Measurements from ENCODE around the gene MYH6.

DNA sequence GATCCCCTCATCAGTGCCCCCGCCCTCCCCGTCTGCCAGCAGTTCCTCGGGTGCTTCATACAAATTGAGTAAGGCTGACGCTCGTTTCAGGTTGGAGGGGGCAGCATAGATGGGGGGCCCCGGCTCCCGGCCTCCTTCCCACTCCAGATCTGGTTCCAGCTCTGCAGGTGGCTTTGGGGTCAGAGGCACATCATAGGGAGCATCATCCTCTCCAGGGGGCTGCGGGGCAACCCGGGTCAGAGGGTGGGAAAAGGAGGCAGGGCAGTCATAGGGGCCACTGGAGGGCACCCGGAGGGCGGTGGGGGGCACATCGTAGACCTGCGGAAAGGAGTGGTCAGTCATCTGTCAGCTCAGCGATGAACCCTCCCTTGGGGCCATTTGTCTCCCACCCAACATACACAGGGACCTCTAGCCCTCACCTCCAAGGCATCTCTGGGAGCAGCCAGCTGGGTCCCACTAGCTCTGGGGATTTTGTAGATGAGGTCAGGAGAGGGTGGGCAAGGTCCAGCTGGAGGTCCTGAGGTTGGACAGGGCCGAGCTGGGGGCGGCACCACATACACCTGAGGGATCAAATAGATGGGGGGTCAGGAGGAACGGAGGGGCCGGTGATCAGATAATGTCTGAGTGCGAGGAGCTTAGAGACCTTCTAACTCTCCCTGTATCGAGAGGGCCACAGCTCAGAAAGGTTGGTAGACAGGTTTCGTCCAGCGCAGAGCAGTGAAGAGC is 48.2 kb downstream of the MYH6 start:
- TF ChIP-seq, protein P1, sequence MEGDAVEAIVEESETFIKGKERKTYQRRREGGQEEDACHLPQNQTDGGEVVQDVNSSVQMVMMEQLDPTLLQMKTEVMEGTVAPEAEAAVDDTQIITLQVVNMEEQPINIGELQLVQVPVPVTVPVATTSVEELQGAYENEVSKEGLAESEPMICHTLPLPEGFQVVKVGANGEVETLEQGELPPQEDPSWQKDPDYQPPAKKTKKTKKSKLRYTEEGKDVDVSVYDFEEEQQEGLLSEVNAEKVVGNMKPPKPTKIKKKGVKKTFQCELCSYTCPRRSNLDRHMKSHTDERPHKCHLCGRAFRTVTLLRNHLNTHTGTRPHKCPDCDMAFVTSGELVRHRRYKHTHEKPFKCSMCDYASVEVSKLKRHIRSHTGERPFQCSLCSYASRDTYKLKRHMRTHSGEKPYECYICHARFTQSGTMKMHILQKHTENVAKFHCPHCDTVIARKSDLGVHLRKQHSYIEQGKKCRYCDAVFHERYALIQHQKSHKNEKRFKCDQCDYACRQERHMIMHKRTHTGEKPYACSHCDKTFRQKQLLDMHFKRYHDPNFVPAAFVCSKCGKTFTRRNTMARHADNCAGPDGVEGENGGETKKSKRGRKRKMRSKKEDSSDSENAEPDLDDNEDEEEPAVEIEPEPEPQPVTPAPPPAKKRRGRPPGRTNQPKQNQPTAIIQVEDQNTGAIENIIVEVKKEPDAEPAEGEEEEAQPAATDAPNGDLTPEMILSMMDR (IDR thresholded peaks at IDR 0.05): no peak
- TF ChIP-seq POLR2AphosphoS5 (IDR thresholded peaks at IDR 0.05) (no peak), EP300 (IDR thresholded peaks at IDR 0.05; ENCODE audit: low read depth) (no peak), POLR2A (IDR thresholded peaks at IDR 0.05) (no peak)
